ENCODE results near the gene TMEM132D.

DNA sequence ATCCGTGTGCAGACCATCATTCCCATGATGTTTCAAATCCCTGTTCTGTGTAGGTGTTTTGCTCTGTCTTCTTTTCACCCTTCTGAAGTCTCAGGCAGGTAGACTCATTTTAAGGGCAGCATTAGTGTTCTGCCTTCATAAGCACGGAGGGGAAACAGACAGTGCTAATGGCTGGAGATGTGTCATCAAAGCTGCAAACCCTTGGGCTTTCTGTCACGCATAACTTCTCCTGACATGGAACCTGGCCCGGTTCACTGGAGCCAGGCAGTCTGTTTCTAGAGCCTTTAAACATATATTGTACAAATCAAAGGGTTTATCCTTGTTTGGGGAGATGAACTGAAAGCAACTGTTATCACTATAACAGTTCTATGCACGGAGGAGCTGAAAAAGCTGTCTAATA, 141.4 kb downstream of the TMEM132D start:
- TF ChIP-seq, protein P1, sequence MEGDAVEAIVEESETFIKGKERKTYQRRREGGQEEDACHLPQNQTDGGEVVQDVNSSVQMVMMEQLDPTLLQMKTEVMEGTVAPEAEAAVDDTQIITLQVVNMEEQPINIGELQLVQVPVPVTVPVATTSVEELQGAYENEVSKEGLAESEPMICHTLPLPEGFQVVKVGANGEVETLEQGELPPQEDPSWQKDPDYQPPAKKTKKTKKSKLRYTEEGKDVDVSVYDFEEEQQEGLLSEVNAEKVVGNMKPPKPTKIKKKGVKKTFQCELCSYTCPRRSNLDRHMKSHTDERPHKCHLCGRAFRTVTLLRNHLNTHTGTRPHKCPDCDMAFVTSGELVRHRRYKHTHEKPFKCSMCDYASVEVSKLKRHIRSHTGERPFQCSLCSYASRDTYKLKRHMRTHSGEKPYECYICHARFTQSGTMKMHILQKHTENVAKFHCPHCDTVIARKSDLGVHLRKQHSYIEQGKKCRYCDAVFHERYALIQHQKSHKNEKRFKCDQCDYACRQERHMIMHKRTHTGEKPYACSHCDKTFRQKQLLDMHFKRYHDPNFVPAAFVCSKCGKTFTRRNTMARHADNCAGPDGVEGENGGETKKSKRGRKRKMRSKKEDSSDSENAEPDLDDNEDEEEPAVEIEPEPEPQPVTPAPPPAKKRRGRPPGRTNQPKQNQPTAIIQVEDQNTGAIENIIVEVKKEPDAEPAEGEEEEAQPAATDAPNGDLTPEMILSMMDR (conservative IDR thresholded peaks at IDR 0.05; ENCODE audit: low read depth, low read length), result no peak
- TF ChIP-seq RFX5 (IDR thresholded peaks at IDR 0.05; ENCODE audit: low read depth, low read length) (no peak), POLR2A (IDR thresholded peaks at IDR 0.05; ENCODE audit: low read depth, low read length) (no peak), MAZ (IDR thresholded peaks at IDR 0.05; ENCODE audit: borderline replicate concordance, low read depth, low read length) (no peak), MAFK (IDR thresholded peaks at IDR 0.05; ENCODE audit: low read depth, low read length) (no peak), SMC3 (IDR thresholded peaks at IDR 0.05; ENCODE audit: low read depth, low read length) (no peak), BHLHE40 (IDR thresholded peaks at IDR 0.05; ENCODE audit: low read depth, low read length) (no peak), CEBPB (IDR thresholded peaks at IDR 0.05; ENCODE audit: low read depth, low read length) (no peak), MXI1 (IDR thresholded peaks at IDR 0.05; ENCODE audit: borderline replicate concordance, low read depth, low read length) (no peak), CHD1 (IDR thresholded peaks at IDR 0.05; ENCODE audit: low read depth, low read length) (no peak), RCOR1 (IDR thresholded peaks at IDR 0.05; ENCODE audit: insufficient replicate concordance, low read length) (no peak)
- TF ChIP-seq, protein P2, sequence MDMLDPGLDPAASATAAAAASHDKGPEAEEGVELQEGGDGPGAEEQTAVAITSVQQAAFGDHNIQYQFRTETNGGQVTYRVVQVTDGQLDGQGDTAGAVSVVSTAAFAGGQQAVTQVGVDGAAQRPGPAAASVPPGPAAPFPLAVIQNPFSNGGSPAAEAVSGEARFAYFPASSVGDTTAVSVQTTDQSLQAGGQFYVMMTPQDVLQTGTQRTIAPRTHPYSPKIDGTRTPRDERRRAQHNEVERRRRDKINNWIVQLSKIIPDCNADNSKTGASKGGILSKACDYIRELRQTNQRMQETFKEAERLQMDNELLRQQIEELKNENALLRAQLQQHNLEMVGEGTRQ (IDR thresholded peaks at IDR 0.05; ENCODE audit: low read depth, low read length), result no peak
- TF ChIP-seq, protein P3, sequence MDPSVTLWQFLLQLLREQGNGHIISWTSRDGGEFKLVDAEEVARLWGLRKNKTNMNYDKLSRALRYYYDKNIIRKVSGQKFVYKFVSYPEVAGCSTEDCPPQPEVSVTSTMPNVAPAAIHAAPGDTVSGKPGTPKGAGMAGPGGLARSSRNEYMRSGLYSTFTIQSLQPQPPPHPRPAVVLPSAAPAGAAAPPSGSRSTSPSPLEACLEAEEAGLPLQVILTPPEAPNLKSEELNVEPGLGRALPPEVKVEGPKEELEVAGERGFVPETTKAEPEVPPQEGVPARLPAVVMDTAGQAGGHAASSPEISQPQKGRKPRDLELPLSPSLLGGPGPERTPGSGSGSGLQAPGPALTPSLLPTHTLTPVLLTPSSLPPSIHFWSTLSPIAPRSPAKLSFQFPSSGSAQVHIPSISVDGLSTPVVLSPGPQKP (IDR thresholded peaks at IDR 0.05; ENCODE audit: borderline replicate concordance, low read depth, low read length), result no peak
